Measurements from ENCODE around the gene AKAP13. TPM values are rescaled to one million over a fixed set of nuclear protein-coding genes. Genes with fewer than 3 reads are reported as not detected.

AKAP13 gene
- total and polyA plus RNA-seq, 2 of the 13 experiments (the other 11 are each of a cell fraction or from before 2014, with no cell fraction given), result 6.7 to 27.1 TPM

GRCh38 chr15:85472349-85472748 lies 91.9 kb downstream of the AKAP13 start:
- whole genome bisulfite sequencing (ENCODE audit: low lambda C conversion rate), result 100% methylated on average over 2 of the region's 2 CpGs
- ATAC-seq (no peak), FAIRE-seq (no peak), DNase-seq (ENCODE audit: low spot score) (no peak)
- H3K27ac ChIP-seq (ENCODE audit: extremely low read length, insufficient read depth, low read length), result no peak overlapping the region
- intact Hi-C loops (cut with micrococcal nuclease; ENCODE audit: unreplicated experiment) (no loop called here), in situ Hi-C loops (cut with HindIII; ENCODE audit: extremely low pct_ligation_motif_present, low pct_unique_long_range_greater_than_20kb) (no loop called here)
- peaks cover 19% of the 10 kb centered on the region; the same call in 1 of the 2 replicates for H3K4me1 ChIP-seq (ENCODE audit: insufficient read depth, low read length)
- no peaks in the 10 kb centered on the region for H3K36me3 ChIP-seq (replicated peaks in 1 of 2; ENCODE audit: control insufficient read depth in 1 of 2, insufficient read depth in 2 of 2, low read length in 2 of 2)
- H4K20me1 ChIP-seq (ENCODE audit: insufficient read depth, low read length), result no peaks in the 10 kb centered on the region
- H3K4me3 ChIP-seq (replicated peaks in 1 of 3; ENCODE audit: insufficient read depth in 1 of 3, low read depth in 2 of 3, low read length in 3 of 3), result no peak overlapping the region
- no TSS peak for BruUV-seq (replicated peaks)
- no peak overlapping the region for H2AFZ ChIP-seq (ENCODE audit: low read length)
- no peak overlapping the region for H3K4me2 ChIP-seq (ENCODE audit: low read depth, low read length)
- no peak overlapping the region for H3K9ac ChIP-seq (ENCODE audit: insufficient read depth, low read depth, low read length)
- TF ChIP-seq ZNF121 (CRISPR knock-in tag; IDR thresholded peaks at IDR 0.05) (0 out of 2 replicates have a peak, but pooled peaks have one; percentile 13), U2AF2 (IDR thresholded peaks at IDR 0.05; ENCODE audit: low read depth, low read length) (no peak)
- H3K9me3 ChIP-seq (ENCODE audit: low read length), result no peaks in the 10 kb centered on the region
- ChIA-PET POLR2A (no interaction called here), CTCF (ENCODE audit: low intra/inter-chr PET ratio, low total read pairs) (no interaction called here)
- H3K79me2 ChIP-seq (ENCODE audit: insufficient read depth, low read length), result peaks cover 10% of the 10 kb centered on the region
- no peaks in the 10 kb centered on the region for H3K27me3 ChIP-seq (ENCODE audit: control insufficient read depth in 1 of 2, insufficient read depth in 2 of 2, low read length in 2 of 2)

GRCh38 chr15:85473455-85473854 lies 93.1 kb downstream of the AKAP13 start:
- no peak overlapping the region for H3K4me2 ChIP-seq (ENCODE audit: low read depth, low read length)
- no peaks in the 10 kb centered on the region for H3K9me3 ChIP-seq (ENCODE audit: low read length)
- in situ Hi-C loops (cut with HindIII; ENCODE audit: extremely low pct_ligation_motif_present, low pct_unique_long_range_greater_than_20kb), result no loop called here
- no peak for DNase-seq (ENCODE audit: low spot score)
- 84% methylated on average over 3 of the region's 3 CpGs for WGBS (ENCODE audit: low lambda C conversion rate)
- ATAC-seq, result no peak
- no peak overlapping the region for H2AFZ ChIP-seq (ENCODE audit: low read length)
- peaks cover 6% of the 10 kb centered on the region for H3K79me2 ChIP-seq (ENCODE audit: insufficient read depth, low read length)
- H3K27ac ChIP-seq (ENCODE audit: extremely low read length, insufficient read depth, low read length), result no peak overlapping the region
- FAIRE-seq, result no peak
- no peak overlapping the region for H3K4me3 ChIP-seq (replicated peaks in 1 of 3; ENCODE audit: insufficient read depth in 1 of 3, low read depth in 2 of 3, low read length in 3 of 3)
- ChIA-PET POLR2A (no interaction called here), CTCF (ENCODE audit: low intra/inter-chr PET ratio, low total read pairs) (no interaction called here)
- H3K36me3 ChIP-seq (replicated peaks in 1 of 2; ENCODE audit: control insufficient read depth in 1 of 2, insufficient read depth in 2 of 2, low read length in 2 of 2), result no peaks in the 10 kb centered on the region
- H3K9ac ChIP-seq (ENCODE audit: insufficient read depth, low read depth, low read length), result no peak overlapping the region
- no TSS peak for BruUV-seq (replicated peaks)
- no peaks in the 10 kb centered on the region for H3K27me3 ChIP-seq (ENCODE audit: control insufficient read depth in 1 of 2, insufficient read depth in 2 of 2, low read length in 2 of 2)
- intact Hi-C loops (cut with micrococcal nuclease; ENCODE audit: unreplicated experiment), result no loop called here
- no peaks in the 10 kb centered on the region for H4K20me1 ChIP-seq (ENCODE audit: insufficient read depth, low read length)
- peaks cover 19% of the 10 kb centered on the region for H3K4me1 ChIP-seq (ENCODE audit: insufficient read depth, low read length)
- no peak for TF ChIP-seq JARID2 (CRISPR knock-in tag; IDR thresholded peaks at IDR 0.05; ENCODE audit: insufficient replicate concordance)
- no peak for TF ChIP-seq ZBTB49 (CRISPR knock-in tag; IDR thresholded peaks at IDR 0.05; ENCODE audit: borderline replicate concordance)
- no peak for TF ChIP-seq ZBTB46 (CRISPR knock-in tag; IDR thresholded peaks at IDR 0.05; ENCODE audit: borderline replicate concordance)
- no peak for TF ChIP-seq IKZF4 (CRISPR knock-in tag; IDR thresholded peaks at IDR 0.05; ENCODE audit: borderline replicate concordance, low read depth, not compliant biosample characterization)
- no peak for TF ChIP-seq PBX3 (CRISPR knock-in tag; IDR thresholded peaks at IDR 0.05; ENCODE audit: borderline replicate concordance)
- no peak for TF ChIP-seq HHEX (CRISPR knock-in tag; IDR thresholded peaks at IDR 0.05)
